Measurements from ENCODE around the gene ROR1.

The ROR1 gene

DNA sequence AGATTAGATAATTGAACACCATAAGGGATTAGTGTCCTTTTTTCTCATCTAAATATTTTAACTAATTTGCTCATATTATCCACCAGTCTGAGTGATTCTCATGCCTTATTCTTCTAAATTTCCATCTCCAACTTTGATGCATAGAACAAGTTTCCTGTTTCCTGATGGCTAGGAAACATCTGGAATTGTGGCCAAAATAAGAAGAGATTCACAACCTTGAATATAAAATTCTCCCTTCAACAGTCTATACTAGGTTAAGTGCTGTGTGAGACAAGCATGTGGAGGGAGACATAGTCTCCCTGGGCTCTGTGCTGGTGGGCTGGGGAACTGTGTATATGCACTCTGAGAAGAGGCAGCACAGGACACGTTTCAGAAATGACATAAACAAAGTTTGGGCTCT is 21.6 kb upstream of the ROR1 start (continued):
- TF ChIP-seq, protein P1, sequence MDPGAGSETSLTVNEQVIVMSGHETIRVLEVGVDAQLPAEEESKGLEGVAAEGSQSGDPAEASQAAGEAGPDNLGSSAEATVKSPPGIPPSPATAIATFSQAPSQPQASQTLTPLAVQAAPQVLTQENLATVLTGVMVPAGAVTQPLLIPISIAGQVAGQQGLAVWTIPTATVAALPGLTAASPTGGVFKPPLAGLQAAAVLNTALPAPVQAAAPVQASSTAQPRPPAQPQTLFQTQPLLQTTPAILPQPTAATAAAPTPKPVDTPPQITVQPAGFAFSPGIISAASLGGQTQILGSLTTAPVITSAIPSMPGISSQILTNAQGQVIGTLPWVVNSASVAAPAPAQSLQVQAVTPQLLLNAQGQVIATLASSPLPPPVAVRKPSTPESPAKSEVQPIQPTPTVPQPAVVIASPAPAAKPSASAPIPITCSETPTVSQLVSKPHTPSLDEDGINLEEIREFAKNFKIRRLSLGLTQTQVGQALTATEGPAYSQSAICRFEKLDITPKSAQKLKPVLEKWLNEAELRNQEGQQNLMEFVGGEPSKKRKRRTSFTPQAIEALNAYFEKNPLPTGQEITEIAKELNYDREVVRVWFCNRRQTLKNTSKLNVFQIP (CRISPR knock-in tag; IDR thresholded peaks at IDR 0.05; ENCODE audit: borderline replicate concordance, low read depth), result no peak
- no peak for TF ChIP-seq ZC3H10 (CRISPR knock-in tag; IDR thresholded peaks at IDR 0.05)
- TF ChIP-seq OSR1 (CRISPR knock-in tag; IDR thresholded peaks at IDR 0.05), result no peak

- no peak for ATAC-seq
- TF ChIP-seq OSR1 (CRISPR knock-in tag; IDR thresholded peaks at IDR 0.05) (no peak), BACH2 (CRISPR knock-in tag; IDR thresholded peaks at IDR 0.05; ENCODE audit: borderline replicate concordance) (no peak), ZNF565 (CRISPR knock-in tag; conservative IDR thresholded peaks at IDR 0.05; ENCODE audit: low read depth) (no peak), ESRRG (CRISPR knock-in tag; IDR thresholded peaks at IDR 0.05) (no peak), SNAI2 (CRISPR knock-in tag; IDR thresholded peaks at IDR 0.05) (no peak), CSDC2 (CRISPR knock-in tag; IDR thresholded peaks at IDR 0.05) (no peak), ISL1 (CRISPR knock-in tag; IDR thresholded peaks at IDR 0.05) (no peak), RARB (CRISPR knock-in tag; IDR thresholded peaks at IDR 0.05) (no peak), TOX (CRISPR knock-in tag; IDR thresholded peaks at IDR 0.05; ENCODE audit: borderline replicate concordance) (no peak), ZFP30 (CRISPR knock-in tag; IDR thresholded peaks at IDR 0.05) (no peak), ZNF70 (CRISPR knock-in tag; IDR thresholded peaks at IDR 0.05) (no peak), ZNF8 (CRISPR knock-in tag; IDR thresholded peaks at IDR 0.05) (no peak), PPARA (CRISPR knock-in tag; IDR thresholded peaks at IDR 0.05; ENCODE audit: borderline replicate concordance) (no peak), GLIS3 (CRISPR knock-in tag; IDR thresholded peaks at IDR 0.05) (no peak), ZC3H10 (CRISPR knock-in tag; IDR thresholded peaks at IDR 0.05) (no peak)
- TF ChIP-seq, protein P1 (CRISPR knock-in tag; IDR thresholded peaks at IDR 0.05; ENCODE audit: borderline replicate concordance, low read depth), result no peak
- TF ChIP-seq, protein P2, sequence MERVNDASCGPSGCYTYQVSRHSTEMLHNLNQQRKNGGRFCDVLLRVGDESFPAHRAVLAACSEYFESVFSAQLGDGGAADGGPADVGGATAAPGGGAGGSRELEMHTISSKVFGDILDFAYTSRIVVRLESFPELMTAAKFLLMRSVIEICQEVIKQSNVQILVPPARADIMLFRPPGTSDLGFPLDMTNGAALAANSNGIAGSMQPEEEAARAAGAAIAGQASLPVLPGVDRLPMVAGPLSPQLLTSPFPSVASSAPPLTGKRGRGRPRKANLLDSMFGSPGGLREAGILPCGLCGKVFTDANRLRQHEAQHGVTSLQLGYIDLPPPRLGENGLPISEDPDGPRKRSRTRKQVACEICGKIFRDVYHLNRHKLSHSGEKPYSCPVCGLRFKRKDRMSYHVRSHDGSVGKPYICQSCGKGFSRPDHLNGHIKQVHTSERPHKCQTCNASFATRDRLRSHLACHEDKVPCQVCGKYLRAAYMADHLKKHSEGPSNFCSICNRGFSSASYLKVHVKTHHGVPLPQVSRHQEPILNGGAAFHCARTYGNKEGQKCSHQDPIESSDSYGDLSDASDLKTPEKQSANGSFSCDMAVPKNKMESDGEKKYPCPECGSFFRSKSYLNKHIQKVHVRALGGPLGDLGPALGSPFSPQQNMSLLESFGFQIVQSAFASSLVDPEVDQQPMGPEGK (CRISPR knock-in tag; IDR thresholded peaks at IDR 0.05; ENCODE audit: borderline replicate concordance), result no peak
- TF ChIP-seq, protein P3, sequence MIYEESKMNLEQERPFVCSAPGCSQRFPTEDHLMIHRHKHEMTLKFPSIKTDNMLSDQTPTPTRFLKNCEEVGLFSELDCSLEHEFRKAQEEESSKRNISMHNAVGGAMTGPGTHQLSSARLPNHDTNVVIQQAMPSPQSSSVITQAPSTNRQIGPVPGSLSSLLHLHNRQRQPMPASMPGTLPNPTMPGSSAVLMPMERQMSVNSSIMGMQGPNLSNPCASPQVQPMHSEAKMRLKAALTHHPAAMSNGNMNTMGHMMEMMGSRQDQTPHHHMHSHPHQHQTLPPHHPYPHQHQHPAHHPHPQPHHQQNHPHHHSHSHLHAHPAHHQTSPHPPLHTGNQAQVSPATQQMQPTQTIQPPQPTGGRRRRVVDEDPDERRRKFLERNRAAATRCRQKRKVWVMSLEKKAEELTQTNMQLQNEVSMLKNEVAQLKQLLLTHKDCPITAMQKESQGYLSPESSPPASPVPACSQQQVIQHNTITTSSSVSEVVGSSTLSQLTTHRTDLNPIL (CRISPR knock-in tag; IDR thresholded peaks at IDR 0.05; ENCODE audit: low read depth), result no peak
- TF ChIP-seq, protein P4, sequence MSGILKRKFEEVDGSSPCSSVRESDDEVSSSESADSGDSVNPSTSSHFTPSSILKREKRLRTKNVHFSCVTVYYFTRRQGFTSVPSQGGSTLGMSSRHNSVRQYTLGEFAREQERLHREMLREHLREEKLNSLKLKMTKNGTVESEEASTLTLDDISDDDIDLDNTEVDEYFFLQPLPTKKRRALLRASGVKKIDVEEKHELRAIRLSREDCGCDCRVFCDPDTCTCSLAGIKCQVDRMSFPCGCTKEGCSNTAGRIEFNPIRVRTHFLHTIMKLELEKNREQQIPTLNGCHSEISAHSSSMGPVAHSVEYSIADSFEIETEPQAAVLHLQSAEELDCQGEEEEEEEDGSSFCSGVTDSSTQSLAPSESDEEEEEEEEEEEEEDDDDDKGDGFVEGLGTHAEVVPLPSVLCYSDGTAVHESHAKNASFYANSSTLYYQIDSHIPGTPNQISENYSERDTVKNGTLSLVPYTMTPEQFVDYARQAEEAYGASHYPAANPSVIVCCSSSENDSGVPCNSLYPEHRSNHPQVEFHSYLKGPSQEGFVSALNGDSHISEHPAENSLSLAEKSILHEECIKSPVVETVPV (CRISPR knock-in tag; IDR thresholded peaks at IDR 0.05), result no peak
These were observed 20.2 kb upstream of the ROR1 start for GRCh38 chr1:63753591-63753990.

DNA sequence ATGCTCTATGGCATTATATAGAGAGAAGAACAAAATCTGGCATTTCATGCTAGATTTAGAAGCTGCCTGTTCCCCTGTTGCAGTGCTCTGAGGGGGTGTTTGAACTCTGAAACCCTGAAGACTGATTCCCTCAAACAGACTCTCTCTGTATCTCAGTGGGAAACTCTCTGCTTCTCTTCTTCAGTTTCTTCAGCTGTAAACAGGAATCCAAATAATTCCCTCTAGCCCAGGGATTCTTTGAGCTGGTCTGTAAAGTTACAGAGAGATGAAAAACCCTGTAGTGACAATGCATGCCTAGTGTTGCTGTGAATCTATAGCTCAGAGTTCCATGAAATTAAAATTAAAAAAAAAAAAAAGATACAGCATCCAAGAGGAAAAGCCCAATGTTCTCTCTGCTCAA is 17.0 kb upstream of the ROR1 start:
- no peak for TF ChIP-seq ZNF565 (CRISPR knock-in tag; conservative IDR thresholded peaks at IDR 0.05; ENCODE audit: low read depth)
- TF ChIP-seq PPARA (CRISPR knock-in tag; IDR thresholded peaks at IDR 0.05; ENCODE audit: borderline replicate concordance), result no peak
- TF ChIP-seq, protein P1 (CRISPR knock-in tag; IDR thresholded peaks at IDR 0.05; ENCODE audit: borderline replicate concordance, low read depth), result no peak
- TF ChIP-seq, protein P2 (CRISPR knock-in tag; IDR thresholded peaks at IDR 0.05; ENCODE audit: borderline replicate concordance), result no peak
- no peak for TF ChIP-seq ZC3H10 (CRISPR knock-in tag; IDR thresholded peaks at IDR 0.05)
- TF ChIP-seq GLIS3 (CRISPR knock-in tag; IDR thresholded peaks at IDR 0.05), result no peak
- no peak for TF ChIP-seq ESRRG (CRISPR knock-in tag; IDR thresholded peaks at IDR 0.05)
- no peak for TF ChIP-seq ZFP30 (CRISPR knock-in tag; IDR thresholded peaks at IDR 0.05)
- ATAC-seq, result no peak

Data from SK-N-SH treated with all-trans-retinoic acid at 6 μM for 48 hours (cell line).